Measurements from ENCODE around the gene CUBN.

DNA sequence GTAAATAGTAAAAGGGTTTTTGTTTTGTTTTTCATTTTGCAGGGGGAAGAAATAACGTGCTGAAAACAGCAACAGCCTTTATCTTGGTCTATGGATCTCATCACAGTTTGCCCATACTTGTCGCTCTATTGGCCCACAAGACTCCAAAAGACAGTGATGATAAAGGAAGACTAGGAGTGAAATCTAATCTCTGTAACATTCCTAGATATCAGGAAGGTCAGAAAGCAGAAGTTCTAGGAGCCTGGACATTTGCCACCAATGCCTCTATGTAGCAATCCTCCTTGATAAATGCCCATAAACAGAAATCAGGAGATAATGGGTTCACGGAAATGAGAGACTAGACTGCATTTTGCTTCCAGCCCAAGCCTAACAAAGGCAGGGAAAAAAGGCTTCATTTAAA, 8.9 kb downstream of the CUBN start:
- TF ChIP-seq, protein P1, sequence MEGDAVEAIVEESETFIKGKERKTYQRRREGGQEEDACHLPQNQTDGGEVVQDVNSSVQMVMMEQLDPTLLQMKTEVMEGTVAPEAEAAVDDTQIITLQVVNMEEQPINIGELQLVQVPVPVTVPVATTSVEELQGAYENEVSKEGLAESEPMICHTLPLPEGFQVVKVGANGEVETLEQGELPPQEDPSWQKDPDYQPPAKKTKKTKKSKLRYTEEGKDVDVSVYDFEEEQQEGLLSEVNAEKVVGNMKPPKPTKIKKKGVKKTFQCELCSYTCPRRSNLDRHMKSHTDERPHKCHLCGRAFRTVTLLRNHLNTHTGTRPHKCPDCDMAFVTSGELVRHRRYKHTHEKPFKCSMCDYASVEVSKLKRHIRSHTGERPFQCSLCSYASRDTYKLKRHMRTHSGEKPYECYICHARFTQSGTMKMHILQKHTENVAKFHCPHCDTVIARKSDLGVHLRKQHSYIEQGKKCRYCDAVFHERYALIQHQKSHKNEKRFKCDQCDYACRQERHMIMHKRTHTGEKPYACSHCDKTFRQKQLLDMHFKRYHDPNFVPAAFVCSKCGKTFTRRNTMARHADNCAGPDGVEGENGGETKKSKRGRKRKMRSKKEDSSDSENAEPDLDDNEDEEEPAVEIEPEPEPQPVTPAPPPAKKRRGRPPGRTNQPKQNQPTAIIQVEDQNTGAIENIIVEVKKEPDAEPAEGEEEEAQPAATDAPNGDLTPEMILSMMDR (IDR thresholded peaks at IDR 0.05), result no peak
- no peak for TF ChIP-seq POLR2A (IDR thresholded peaks at IDR 0.05)

All from tibial nerve (tissue), 3 donors.